GM19193 (cell line): ENCODE measurements around the gene DCAF6.

ENCODE experiments used
- POLR2A ChIP-seq: IDR thresholded peaks from 4 replicates; pipeline ENCODE4 v1.6.1; 2011; ENCODE audit not compliant: insufficient read depth, insufficient read length; ENCODE audit errors: extremely low read depth

The DCAF6 gene, protein sequence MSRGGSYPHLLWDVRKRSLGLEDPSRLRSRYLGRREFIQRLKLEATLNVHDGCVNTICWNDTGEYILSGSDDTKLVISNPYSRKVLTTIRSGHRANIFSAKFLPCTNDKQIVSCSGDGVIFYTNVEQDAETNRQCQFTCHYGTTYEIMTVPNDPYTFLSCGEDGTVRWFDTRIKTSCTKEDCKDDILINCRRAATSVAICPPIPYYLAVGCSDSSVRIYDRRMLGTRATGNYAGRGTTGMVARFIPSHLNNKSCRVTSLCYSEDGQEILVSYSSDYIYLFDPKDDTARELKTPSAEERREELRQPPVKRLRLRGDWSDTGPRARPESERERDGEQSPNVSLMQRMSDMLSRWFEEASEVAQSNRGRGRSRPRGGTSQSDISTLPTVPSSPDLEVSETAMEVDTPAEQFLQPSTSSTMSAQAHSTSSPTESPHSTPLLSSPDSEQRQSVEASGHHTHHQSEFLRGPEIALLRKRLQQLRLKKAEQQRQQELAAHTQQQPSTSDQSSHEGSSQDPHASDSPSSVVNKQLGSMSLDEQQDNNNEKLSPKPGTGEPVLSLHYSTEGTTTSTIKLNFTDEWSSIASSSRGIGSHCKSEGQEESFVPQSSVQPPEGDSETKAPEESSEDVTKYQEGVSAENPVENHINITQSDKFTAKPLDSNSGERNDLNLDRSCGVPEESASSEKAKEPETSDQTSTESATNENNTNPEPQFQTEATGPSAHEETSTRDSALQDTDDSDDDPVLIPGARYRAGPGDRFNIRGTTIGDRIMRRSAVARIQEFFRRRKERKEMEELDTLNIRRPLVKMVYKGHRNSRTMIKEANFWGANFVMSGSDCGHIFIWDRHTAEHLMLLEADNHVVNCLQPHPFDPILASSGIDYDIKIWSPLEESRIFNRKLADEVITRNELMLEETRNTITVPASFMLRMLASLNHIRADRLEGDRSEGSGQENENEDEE

DNA sequence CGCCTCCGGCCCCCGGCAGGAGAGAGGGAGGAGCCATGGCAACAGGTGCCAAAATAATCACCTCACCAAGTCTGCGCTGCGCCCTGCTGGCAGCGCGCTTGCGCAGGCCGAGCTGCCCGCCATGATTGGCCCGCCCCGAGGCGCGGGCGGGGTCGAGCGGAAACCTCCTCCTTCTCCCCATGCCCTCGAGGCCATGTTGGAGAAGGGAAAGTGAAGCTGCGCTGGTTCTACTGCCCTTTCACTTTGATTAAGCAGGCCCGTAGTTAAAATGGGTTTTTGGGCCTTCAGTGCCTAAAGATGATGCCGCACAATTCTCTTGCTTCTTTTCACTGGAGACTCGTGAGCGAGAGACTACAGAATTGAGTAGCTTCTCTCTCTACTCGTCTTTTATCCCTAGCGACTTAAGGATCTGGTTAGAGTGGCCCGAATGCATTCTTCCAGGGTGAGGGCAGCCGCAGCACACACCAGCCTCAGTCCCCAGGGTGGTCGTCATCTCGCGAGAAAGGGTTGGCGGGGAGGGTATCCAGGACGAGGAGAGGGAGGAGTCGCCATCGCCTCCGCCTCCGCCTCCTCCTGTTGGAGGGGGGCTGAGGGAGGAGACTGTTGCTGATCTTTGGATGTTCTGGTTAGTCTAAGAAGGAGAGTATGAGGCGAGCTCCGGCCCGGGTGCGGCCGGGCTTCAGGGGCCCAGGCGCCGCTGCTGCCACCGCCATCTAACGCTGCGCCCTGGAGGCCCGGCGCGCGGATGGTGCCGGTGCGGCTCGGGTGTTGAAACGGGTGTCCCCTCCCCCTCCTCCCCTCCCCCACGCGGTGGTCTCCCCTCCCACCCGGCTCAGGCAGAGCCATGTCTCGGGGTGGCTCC lies at the start of gene DCAF6:
Gene DCAF6 (plus strand): TSS at position 616 of the 862 bp plus-strand sequence. CDS start 229 bp downstream, at position 845.
- peak; percentile 90 for TF ChIP-seq POLR2A

- TF ChIP-seq POLR2A: no peak
These were observed 46.1 kb upstream of the DCAF6 start for GRCh38 chr1:167890400-167890799.

DNA sequence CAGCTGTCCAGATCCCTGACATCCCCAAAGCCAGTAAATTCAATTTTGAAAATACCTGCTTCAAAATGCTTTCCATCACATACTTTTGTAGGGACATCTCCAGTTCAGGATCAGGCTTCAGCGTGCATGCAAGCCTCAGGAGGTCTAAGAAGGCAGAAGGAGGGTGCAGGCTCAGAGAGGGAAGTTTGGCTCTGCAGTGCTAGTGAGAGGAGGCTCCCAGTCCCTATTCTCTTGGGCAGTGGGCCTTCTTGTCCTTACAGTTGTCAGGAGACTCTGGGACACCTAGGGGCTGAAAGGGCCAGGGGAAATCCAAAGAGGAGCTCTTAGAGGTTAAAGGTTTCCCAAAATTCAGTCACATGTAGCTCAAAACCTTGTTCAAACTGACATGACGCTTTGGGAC lies 42.7 kb upstream of the DCAF6 start:
- no peak for TF ChIP-seq POLR2A

- TF ChIP-seq POLR2A: no peak
These were observed 37.8 kb upstream of the DCAF6 start for GRCh38 chr1:167898578-167899222.

GRCh38 chr1:167899253-167899681 lies 37.2 kb upstream of the DCAF6 start:
- no peak for TF ChIP-seq POLR2A

- no peak for TF ChIP-seq POLR2A
These were observed 35.6 kb upstream of the DCAF6 start for GRCh38 chr1:167900907-167901306.

GRCh38 chr1:167904652-167905130 lies 31.8 kb upstream of the DCAF6 start:
- TF ChIP-seq POLR2A: no peak

DNA sequence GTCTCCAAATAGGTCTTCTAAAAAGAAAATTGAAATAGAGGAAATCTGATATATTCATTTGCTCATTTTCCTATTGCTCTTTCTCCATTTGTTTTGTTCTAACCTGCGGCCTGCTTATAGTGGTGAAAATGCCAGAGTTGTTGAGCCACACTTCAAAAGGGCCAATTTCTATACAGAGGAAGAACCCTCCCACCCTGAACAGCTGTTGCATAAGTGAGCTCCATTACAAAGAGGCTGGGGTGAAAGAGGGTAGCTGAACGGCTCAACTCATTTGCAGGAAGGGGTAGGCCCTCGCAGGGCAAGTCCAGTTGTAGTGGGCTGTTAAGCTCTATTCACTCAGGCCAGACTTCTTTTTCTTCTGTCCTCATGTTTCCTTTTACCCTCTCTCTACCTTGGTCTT lies 31.3 kb upstream of the DCAF6 start:
- TF ChIP-seq POLR2A: no peak

GRCh38 chr1:167905671-167906070 lies 30.8 kb upstream of the DCAF6 start:
- no peak for TF ChIP-seq POLR2A

- TF ChIP-seq POLR2A: no peak
These were observed 26.7 kb upstream of the DCAF6 start for GRCh38 chr1:167909691-167910180.

GRCh38 chr1:167910530-167910929 lies 26.0 kb upstream of the DCAF6 start:
- TF ChIP-seq POLR2A: no peak

DNA sequence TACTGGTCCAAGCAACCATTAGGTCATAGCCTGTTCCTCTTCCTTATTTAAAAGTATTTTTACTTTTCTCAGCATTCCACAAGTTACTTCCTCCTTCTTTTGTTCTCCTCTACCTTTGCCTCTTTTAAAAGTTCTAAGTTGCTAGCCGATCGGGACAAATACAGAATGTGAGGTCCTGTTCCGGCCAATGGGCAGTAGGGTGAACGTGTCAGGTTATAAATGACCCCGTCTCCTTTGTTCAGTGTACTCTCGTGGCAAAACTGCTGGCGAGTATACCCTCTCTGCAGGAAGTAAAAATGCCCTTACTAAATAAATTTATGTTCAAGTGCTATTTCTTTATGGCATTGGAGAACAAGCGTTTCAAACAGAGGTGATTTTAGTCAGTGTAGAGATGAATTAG lies 25.1 kb upstream of the DCAF6 start:
- no peak for TF ChIP-seq POLR2A

- TF ChIP-seq POLR2A: no peak
These were observed 24.2 kb upstream of the DCAF6 start for GRCh38 chr1:167912294-167912693.
